Spleen (tissue), 13 donors: ENCODE measurements around the gene PTPN14. TPM values are rescaled to one million over a fixed set of nuclear protein-coding genes. Genes with fewer than 3 reads are reported as not detected.
A peak's percentile ranks its signal among the peaks of the same experiment; 100 is the strongest.
"Not testable (repeated sequence)": the region's sequence is repeated elsewhere in the genome, so short reads cannot be mapped to it uniquely, and the experiment has no call there.

Experiments used
- DNase-seq: peaks from one replicate; pipeline ENCODE4 v3.0.0-alpha.2; 2020
- H3K27ac ChIP-seq, 8 donors: fragments of 200-600 bp; sonication (generic) in 7 of 8; 1 replicate in 4 of 8; 2 replicates in 4 of 8; pipeline versions ENCODE4 v1.5.0 to v1.8.0; 2016 to 2021; ENCODE audit warnings: inconsistent platforms in 4 of 8, mild to moderate bottlenecking in 4 of 8, moderate library complexity in 1 of 8
- H3K27me3 ChIP-seq, 7 donors: fragments of 200-600 bp; sonication (generic) in 6 of 7; replicated peaks in 1 of 7; 1 replicate in 4 of 7; 2 replicates in 3 of 7; pipeline versions ENCODE4 v1.5.0 to v1.8.0; 2016 to 2021; ENCODE audit warnings: inconsistent platforms in 3 of 7, mild to moderate bottlenecking in 1 of 7
- H3K36me3 ChIP-seq, 6 donors: fragments of 200-600 bp; sonication (generic) in 5 of 6; 1 replicate in 4 of 6; 2 replicates in 2 of 6; pipeline versions ENCODE4 v1.5.0 to v1.8.0; 2016 to 2021; ENCODE audit warnings: inconsistent platforms in 2 of 6
- H3K4me1 ChIP-seq, 6 donors: fragments of 200-600 bp; sonication (generic) in 5 of 6; 1 replicate in 3 of 6; 2 replicates in 3 of 6; pipeline versions ENCODE4 v1.5.0 to v1.8.0; 2016 to 2021; ENCODE audit warnings: inconsistent platforms in 3 of 6
- H3K4me3 ChIP-seq, 8 donors: fragments of 200-600 bp; sonication (generic) in 7 of 8; 1 replicate in 4 of 8; 2 replicates in 4 of 8; pipeline versions ENCODE4 v1.5.0 to v1.8.0; 2016 to 2021; ENCODE audit warnings: inconsistent platforms in 4 of 8, mild to moderate bottlenecking in 4 of 8, moderate library complexity in 2 of 8
- H3K9me3 ChIP-seq, 8 donors: fragments of 200-600 bp; sonication (generic) in 7 of 8; 1 replicate in 4 of 8; 2 replicates in 4 of 8; pipeline versions ENCODE4 v1.5.0 to v1.8.0; 2016 to 2021; ENCODE audit warnings: inconsistent platforms in 4 of 8
- CTCF ChIP-seq, 11 experiments: fragments of 200-600 bp in 7 of 11; fragments of 450-650 bp in 4 of 11; sonication (generic) in 4 of 11; IDR thresholded peaks in 8 of 11; conservative IDR thresholded peaks in 3 of 11; 1 replicate in 7 of 11; 2 replicates in 4 of 11; pipeline versions ENCODE4 v1.4.0 to v1.8.0; 2016 to 2021; ENCODE audit warnings: antibody characterized with exemption in 11 of 11, inconsistent platforms in 4 of 11, mild to moderate bottlenecking in 1 of 11
- POLR2A ChIP-seq, 3 donors: fragments of 450-650 bp; IDR thresholded peaks; one replicate each; pipeline ENCODE4 v1.5.1; 2017; ENCODE audit warnings: antibody characterized with exemption in 3 of 3, mild to moderate bottlenecking in 1 of 3
- POLR2AphosphoS5 ChIP-seq, 3 donors: sonication (generic); formaldehyde crosslinking; IDR thresholded peaks; one replicate each; pipeline ENCODE4 v1.5.1; 2017; ENCODE audit warnings: antibody characterized with exemption in 3 of 3
- WGBS, 5 donors: extraction: QIAGEN DNeasy Blood & Tissue Kit in 3 of 5; methylation state at CpG; one replicate each; pipeline versions ENCODE4 v1.1.5 to v1.1.7; 2013 to 2018; 5-methylcytosine and 5-hydroxymethylcytosine counted together
- intact Hi-C: fragments of 100-400 bp; cut with DNase I; formaldehyde crosslinking; loops from one replicate; pipeline ENCODE4 v1.15.0; 2023; ENCODE audit warnings: low total_unique reads
- long read RNA-seq, 2 donors: transcript quantifications; one replicate each; lab custom pipeline, GENCODE V29; 2026
- polyA plus RNA-seq, 3 donors: library from polyadenylated mRNA; stranded (reverse); fragments of 200-250 nt; gene quantifications; one replicate each; pipeline ENCODE4 v1.2.1, GENCODE V29; 2013
- total RNA-seq, 7 donors: library from RNA; depleted of rRNA in 3 of 7; stranded (reverse); fragments of >200 nt in 3 of 7; fragmentation: NEBNext Ultra II Directional in 4 of 7; extraction: Animal tissue kit (Norgen Biotek cat#: 25700) in 4 of 7; gene quantifications; one replicate each; pipeline versions ENCODE4 v1.1.0 to v1.2.1, GENCODE V29; 2016 to 2021
- donor health status: healthy with polysubstance abuse.
- donor health status: DM: no; HTN: no; CAD: no; lungs with moderate emphysema.
- donor health status: DM: no; HTN: no; CAD: no.
- donor health status: Bipolar disorder and iron deficiency.
- donor health status: healthy.
- donor health status: DM: no; HTN: no; CAD: no.
- donor health status: DM: yes; HTN: yes; CAD: no.

The PTPN14 gene
- 10 to 100 TPM; 12.6 to 28.5 (median 21.6) TPM for total RNA-seq
- 1 to 10 TPM in 2 of 3 donors, under 1 TPM in 1; 0.83 to 4.0 (median 1.2) TPM for polyA plus RNA-seq
- long read RNA-seq, donor 1, full-length matches to known transcripts: 1 of 1 reads
- long read RNA-seq, donor 1, partial matches to known transcripts: 0 of 1 reads
- long read RNA-seq, donor 1, other reads (novel, unspliced or antisense): 0 of 1 reads
- long read RNA-seq, donor 2: 0 reads

- H3K36me3 ChIP-seq: no peaks in the 10 kb centered on the region
These were observed at the start of gene PTPN14 for GRCh38 chr1:214551436-214552173. TSS of gene PTPN14 (minus strand) at chr1:214551602. CDS start at chr1:214464803, 86,799 bp downstream.

DNA sequence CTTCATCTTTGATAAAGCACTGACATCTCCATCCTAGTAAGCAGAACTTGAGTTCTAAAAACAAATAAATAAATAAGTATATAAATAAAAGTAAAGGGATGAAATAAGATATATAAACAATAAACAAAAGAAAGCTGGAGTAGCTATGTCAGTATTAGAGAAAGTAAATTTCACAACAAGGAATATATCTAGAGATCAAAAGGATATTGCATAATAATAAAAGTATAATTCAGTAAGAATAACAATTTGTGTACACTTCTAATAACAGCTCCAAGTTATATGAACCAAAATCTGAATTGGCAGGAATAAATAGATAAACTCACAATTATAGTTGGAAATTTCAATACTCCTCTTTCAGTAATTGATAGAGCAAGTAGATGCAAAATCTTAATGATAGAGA lies 41.8 kb upstream of the PTPN14 start:
- TF ChIP-seq POLR2AphosphoS5 (IDR thresholded peaks at IDR 0.05) (no peak), POLR2A (IDR thresholded peaks at IDR 0.05) (no peak), CTCF (IDR thresholded peaks at IDR 0.05 in 8 of 11, conservative IDR thresholded peaks at IDR 0.05 in 3 of 11) (no peak)
- no peaks in the 10 kb centered on the region for H3K36me3 ChIP-seq
- no peaks in the 10 kb centered on the region for H3K9me3 ChIP-seq
- DNase-seq: no peak
- no peaks in the 10 kb centered on the region for H3K4me1 ChIP-seq
- no peak overlapping the region for H3K27ac ChIP-seq
- peaks cover 0 to 11% (median 0%) of the 10 kb centered on the region in 7 donors for H3K27me3 ChIP-seq
- H3K4me3 ChIP-seq: no peak overlapping the region
- intact Hi-C loops: no loop called here

More at GRCh38 chr1:214551436-214552173, at the start of gene PTPN14:
- 0 to 4% (median 1%) methylated on average over 46 to 67 of the region's 67 CpGs for WGBS, 5 donors
- peak; percentile 87 for DNase-seq
- Histone ChIP-seq H3K27ac (peak within 1 kb of the TSS; percentile 75 to 96 (median 90)), H3K4me3 (peak within 1 kb of the TSS; percentile 43 to 72 (median 46)), H3K9me3 (no peaks in the 10 kb centered on the region), H3K4me1 (peaks cover 3 to 59% (median 26%) of the 10 kb centered on the region in 6 donors), H3K27me3 (peaks cover 0 to 57% (median 15%) of the 10 kb centered on the region in 7 donors)
- intact Hi-C loops: no loop called here
- TF ChIP-seq POLR2AphosphoS5 (IDR thresholded peaks at IDR 0.05) (peak; percentile 59 to 85 (median 79)), CTCF (IDR thresholded peaks at IDR 0.05 in 8 of 11, conservative IDR thresholded peaks at IDR 0.05 in 3 of 11) (peak in 1 of 11 experiments; percentile 19), POLR2A (IDR thresholded peaks at IDR 0.05) (peak in 1 of 3 donors; percentile 56)

DNA sequence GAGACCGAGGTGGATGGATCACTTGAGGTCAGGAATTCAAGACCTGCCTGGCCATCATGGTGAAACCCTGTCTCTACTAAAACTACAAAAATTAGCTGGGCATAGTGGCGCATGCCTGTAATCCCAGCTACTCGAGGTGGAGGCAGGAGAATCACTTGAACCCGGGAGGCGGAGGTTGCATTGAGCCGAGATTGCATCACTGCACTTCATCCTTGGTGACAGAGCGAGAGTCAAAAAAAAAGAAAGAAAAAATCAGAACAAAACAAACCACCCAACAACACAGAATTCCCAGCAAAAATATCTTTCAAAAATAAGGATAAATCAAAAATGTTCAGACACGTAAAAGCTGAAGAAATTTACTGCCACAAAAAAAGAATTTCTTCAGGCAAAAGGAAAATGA lies 40.5 kb upstream of the PTPN14 start:
- DNase-seq, H3K4me3 ChIP-seq, H3K4me1 ChIP-seq, H3K27ac ChIP-seq, intact Hi-C loops, H3K9me3 ChIP-seq, H3K36me3 ChIP-seq: not testable (repeated sequence)
- WGBS, 5 donors: 84 to 93% (median 91%) methylated on average over 8 of the region's 8 CpGs
- H3K27me3 ChIP-seq: peaks cover 0 to 11% (median 0%) of the 10 kb centered on the region in 7 donors

DNA sequence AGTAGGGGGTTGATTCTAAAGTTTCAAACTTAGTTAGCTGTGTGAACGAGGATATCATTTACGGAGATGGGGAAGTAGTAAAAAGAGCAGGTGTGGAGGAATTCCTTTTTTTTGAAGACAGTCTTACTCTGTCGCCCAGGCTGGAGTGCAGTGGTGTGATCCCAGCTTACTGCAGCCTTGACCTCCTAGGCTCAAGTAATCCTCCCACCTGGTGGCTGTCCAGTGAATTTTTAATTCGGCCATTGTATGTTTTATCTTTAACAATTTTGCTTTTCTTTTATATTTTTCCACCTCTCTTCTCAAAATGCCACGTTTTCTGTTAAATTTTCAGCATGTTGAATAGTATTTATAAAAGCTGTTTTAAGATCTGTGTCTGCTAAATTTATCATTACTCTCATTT lies 39.3 kb upstream of the PTPN14 start:
- TF ChIP-seq POLR2A (IDR thresholded peaks at IDR 0.05) (no peak), POLR2AphosphoS5 (IDR thresholded peaks at IDR 0.05) (no peak), CTCF (IDR thresholded peaks at IDR 0.05 in 8 of 11, conservative IDR thresholded peaks at IDR 0.05 in 3 of 11) (no peak)
- Histone ChIP-seq H3K4me3 (no peak overlapping the region), H3K4me1 (no peaks in the 10 kb centered on the region), H3K27ac (no peak overlapping the region), H3K36me3 (no peaks in the 10 kb centered on the region), H3K9me3 (no peaks in the 10 kb centered on the region), H3K27me3 (peaks cover 0 to 11% (median 0%) of the 10 kb centered on the region in 7 donors)
- WGBS, 5 donors: 68 to 84% (median 75%) methylated on average over 5 of the region's 5 CpGs
- intact Hi-C loops: no loop called here
- no peak for DNase-seq
